RWPE1 (cell line): Measurements from ENCODE around the gene ABO.
"Not testable (repeated sequence)": the region's sequence is repeated elsewhere in the genome, so short reads cannot be mapped to it uniquely, and the experiment has no call there.

Experiments
- CTCF ChIA-PET: fragments of 350-600 bp; sonication (Branson Sonifier 250); formaldehyde crosslinking; extraction: SDS; loops from one replicate; lab custom pipeline; 2021; lab: Yijun Ruan, JAX
- POLR2A ChIA-PET: fragments of 400-600 bp; formaldehyde crosslinking; extraction: SDS; loops from one replicate; lab custom pipeline; 2020; ENCODE audit warnings: antibody characterized with exemption; ENCODE audit not compliant: low non-redundant PET; lab: Yijun Ruan, JAX
- DNase-seq: peaks from one replicate; pipeline ENCODE4 v3.0.0; 2012; ENCODE audit warnings: low spot score
- H3K27ac ChIP-seq: fragments of 450-650 bp; 2 replicates; pipeline ENCODE4 v1.5.1; 2017
- CTCF ChIP-seq: fragments of 450-650 bp; conservative IDR thresholded peaks from 2 replicates; pipeline ENCODE4 v1.5.1; 2017; ENCODE audit warnings: low read depth, mild to moderate bottlenecking

Gene ABO

DNA sequence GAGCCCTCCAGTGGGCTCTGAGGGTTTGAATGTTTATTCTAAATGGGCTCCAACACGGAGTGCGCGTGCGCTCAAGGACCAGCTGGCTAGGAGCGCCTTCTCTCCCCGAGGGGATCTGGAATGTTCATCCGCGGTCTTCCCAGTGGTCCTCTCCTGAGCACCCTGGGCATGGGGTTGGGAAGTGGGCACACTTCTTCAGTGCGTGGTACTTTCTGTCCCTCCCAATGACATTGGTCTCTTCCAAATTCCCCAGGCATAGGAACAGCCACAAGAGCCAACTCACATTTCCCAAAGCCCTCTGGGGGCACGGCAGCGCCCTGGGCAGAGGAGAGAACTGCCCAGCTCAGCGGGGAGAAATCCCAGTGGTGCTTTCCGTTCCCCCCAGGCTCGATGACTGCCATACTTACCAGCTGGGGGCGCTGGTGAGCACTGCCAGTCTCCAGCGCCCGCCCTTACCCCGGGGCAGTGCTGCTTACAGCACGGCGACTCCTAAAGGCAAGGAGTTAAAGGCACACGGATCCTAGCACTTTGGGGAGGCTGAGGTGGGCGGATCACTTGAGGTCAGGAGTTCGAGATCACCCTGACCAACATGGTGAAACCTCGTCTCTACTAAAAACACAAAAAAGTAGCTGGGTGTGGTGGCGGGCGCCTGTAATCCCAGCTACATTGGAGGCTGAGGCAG is 36.0 kb downstream of the ABO start:
- no peak overlapping the region for H3K27ac ChIP-seq
- ChIA-PET CTCF (interaction anchor here (0.6 to 2.5 kb wide), 10 partner anchors 12 to 327 kb away, joined by 3 to 19 read pairs (median 4); partner anchors contain the start of gene ABO), POLR2A (no interaction called here)
- peak; percentile 61 for DNase-seq
- peak; percentile 48 for TF ChIP-seq CTCF

GRCh38 chr9:133238272-133238850 is 36.6 kb downstream of the ABO start:
- CTCF ChIA-PET: interaction anchor here (0.6 to 2.5 kb wide), 8 partner anchors 13 to 92 kb away, joined by 3 to 19 read pairs (median 4); partner anchors contain the start of gene ABO
- POLR2A ChIA-PET: no interaction called here
- no peak for TF ChIP-seq CTCF
- no peak for DNase-seq
- no peak overlapping the region for H3K27ac ChIP-seq

DNA sequence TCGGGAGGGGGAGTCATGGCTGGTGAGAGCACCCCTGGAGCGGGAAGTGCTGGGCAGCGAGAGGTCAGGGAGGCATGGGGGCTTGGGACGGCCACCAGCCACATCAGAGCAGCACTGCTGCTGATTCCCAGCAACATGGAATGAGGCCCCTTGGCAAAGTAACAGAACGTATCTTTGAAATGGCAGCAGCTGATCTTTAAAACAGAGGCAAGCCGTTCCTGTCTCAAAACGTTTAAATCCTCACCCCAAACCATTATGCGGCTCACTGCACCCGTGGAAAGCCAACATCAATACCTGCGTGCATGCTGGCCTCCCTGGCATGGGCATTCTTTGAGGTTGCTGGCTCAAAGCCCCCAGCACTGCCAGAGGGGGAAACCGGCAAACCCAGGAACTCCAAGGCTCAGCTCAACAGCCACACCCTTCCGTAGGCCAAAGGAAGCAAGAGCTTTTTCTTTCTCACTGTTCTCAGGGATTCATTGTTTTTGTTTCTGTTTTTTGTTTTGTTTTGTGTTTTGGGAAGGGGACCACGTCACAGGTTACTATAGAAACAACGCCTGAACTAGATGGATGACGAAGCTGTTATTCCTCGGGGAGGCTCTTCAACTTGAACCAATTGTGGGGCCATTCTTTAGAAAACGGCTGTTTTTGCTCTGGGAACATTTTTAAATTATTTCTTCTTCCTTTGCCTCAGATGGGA is 37.8 kb downstream of the ABO start:
- ChIA-PET POLR2A (no interaction called here), CTCF (interaction anchor here (0.6 kb wide), 1 partner anchor 69 kb away, joined by 4 read pairs; no protein-coding TSS in a partner anchor)
- TF ChIP-seq CTCF: no peak
- peak; percentile 43 for DNase-seq
- H3K27ac ChIP-seq: peak overlapping the region; percentile 28

- CTCF ChIA-PET, DNase-seq, POLR2A ChIA-PET: not testable (repeated sequence)
- peak overlapping the region; percentile 28 for H3K27ac ChIP-seq
These were observed 38.5 kb downstream of the ABO start for GRCh38 chr9:133236291-133237034.

DNA sequence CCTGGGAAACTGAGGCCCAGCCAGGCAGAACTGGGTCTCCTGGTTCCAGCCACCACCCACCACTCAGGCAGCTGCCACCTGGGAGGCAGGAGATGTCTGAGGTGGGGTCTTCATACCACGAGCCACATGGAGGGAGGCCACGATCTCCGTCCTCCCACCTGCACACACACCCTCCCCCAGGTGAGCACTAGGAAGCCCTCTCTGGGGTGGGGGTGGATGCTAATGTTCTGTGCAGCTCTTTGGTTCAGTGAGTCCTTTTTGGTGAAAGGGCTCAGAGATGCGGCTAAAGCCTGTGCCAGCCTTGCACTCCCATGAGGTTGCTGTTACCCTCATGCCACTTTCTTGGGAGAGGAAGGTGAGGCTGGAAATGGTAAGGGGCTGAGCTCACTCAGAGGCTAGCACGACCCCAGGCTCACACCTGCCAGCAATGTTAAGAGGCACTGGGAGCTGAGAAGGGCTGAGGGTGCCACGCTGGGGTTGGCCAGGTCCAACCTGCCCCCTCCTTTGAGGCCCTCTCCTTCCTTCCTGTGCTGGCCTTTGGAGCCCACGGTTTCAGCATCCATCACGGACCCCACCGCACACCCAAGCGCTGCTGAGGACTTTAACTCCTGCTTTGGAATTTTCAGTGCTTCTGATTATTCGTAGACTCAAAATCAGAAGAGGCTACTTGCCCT is 39.3 kb downstream of the ABO start:
- no peak overlapping the region for H3K27ac ChIP-seq
- ChIA-PET POLR2A (no interaction called here), CTCF (no interaction called here)
- no peak for DNase-seq
- TF ChIP-seq CTCF: no peak

DNA sequence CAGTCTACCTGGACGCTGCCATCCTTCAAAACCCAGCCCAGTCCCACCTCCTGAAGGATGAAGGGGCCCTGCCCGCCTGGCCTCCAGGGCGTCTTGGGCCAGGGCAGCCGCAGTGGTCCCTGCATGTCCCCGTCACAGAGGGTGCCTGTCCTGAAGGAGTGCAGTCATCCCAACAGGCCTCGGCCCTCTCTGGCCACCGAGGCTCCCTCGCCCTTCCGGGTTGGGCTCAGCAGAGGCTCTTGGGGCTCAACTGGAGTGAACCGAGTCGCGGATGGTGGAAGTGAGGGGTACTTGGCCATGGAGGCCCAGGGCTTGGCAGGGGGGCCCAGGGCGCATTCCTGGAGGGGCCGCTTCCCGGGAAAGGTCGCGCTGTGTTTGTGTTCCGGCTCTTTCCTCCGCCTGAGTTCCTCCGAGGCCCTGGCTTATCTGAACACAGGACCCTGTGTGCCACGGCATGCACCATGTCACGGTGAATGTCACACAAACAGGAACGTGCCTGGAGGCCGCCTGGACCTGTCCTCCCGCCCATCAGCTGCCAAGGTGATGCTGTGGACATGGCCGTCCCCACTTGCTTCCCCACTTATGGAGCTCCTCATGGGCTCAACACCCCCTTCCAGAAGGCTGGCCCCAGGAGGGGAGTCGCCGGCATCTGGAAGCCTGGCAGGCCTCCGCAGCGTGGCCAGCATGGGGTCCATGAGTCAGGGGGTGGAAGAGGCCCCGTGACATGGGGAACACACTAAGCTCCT is 40.3 kb downstream of the ABO start:
- CTCF ChIA-PET: no interaction called here
- no peak for DNase-seq
- TF ChIP-seq CTCF: no peak
- no peak overlapping the region for H3K27ac ChIP-seq
- POLR2A ChIA-PET: no interaction called here
